22Rv1 (cell line): ENCODE results near the gene SLC12A4.

Experiments used
- CTCF ChIP-seq: fragments of 450-650 bp; IDR thresholded peaks from 2 replicates; pipeline ENCODE4 v1.5.1; 2017; ENCODE audit warnings: mild to moderate bottlenecking
- ZFX ChIP-seq: fragments of 450-650 bp; IDR thresholded peaks from 2 replicates; pipeline ENCODE4 v1.6.1; 2017; ENCODE audit warnings: antibody characterized with exemption, borderline replicate concordance

- no peak for TF ChIP-seq CTCF
- TF ChIP-seq ZFX: no peak
Observed at GRCh38 chr16:67909056-67909742, 59.2 kb downstream of the SLC12A4 start.
